HG03439 (cell line): ENCODE results near the gene ATP10B.
A peak's percentile ranks its signal among the peaks of the same experiment; 100 is the strongest.
"Not testable (repeated sequence)": the region's sequence is repeated elsewhere in the genome, so short reads cannot be mapped to it uniquely, and the experiment has no call there.

Experiments
- ATAC-seq: cut with Tn5 transposase; IDR thresholded peaks from one replicate; pipeline ENCODE4 v1.9.1; 2021; ENCODE audit warnings: mild to moderate bottlenecking, moderate library complexity; ENCODE audit not compliant: unreplicated experiment

ATP10B gene

DNA sequence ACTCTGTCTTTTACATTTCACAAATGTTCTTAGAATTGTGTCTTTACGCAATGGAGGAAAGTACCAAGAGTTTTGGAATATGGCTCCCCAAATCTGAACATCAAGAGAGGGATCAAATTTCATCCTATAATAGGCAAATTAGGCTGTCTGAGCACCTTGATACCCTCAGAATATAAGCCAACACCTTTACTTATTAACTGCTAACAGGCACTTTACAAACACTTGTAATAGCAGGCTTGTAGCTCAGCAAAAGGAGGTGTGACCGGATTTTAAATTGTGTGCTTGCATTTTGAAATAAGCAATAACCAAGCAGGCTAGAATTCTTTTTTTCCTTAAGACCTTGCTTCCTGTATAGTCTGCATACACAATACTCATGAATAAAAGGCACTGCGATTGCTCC, 92.0 kb downstream of the ATP10B start:
- ATAC-seq = no peak

DNA sequence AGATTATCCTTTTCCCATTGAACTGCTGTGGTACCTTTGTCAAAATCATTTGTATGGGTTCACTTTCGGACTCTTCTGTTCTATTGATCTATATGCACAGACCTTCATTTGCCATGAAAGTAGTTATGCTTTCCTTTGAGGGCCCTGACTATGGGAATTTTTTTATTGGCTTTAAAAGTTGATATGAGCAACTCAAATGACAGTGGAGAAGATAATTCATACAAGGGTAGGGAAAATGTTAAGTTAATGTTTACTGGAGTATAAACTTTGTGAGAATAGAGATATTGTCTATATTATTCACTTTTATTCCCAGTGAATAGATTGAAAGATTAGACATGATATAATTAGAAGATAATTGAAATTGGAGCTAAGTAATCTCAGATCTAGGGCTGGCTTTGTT, 94.8 kb downstream of the ATP10B start:
- no peak for ATAC-seq

DNA sequence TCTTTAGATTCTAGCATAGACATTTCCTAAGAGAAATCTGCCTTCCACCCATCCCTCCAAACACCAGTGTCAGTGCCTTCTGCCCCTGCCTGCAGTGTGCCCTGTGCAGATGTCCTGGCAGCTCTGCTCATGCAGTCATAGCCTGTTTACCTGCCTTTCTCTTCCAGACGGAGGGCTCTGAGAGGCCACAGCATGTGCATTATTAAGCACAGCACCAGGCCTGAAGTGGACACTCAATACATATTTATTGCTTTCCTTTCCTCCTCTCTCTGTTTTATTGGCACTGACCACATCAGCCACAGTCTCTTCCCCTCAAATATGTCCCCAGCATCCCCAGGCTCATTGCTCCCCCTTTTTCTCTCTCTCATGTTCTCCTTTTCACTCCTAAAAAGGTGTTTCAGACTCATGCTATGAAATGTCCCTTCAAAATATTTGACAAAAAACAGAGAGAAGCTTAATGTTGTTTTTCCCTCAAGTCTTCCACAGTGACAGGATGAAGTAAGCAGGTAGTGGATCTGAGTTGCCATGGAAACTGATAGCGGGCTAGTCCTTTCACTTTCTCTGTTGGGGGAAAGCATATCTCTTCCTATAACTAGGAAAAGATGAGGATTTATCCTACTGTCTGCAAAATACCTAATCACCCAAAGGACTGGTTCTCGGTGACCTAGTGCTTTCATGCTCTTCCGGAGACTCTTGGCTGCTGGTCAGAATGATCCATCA, 100.9 kb downstream of the ATP10B start:
- ATAC-seq = no peak

DNA sequence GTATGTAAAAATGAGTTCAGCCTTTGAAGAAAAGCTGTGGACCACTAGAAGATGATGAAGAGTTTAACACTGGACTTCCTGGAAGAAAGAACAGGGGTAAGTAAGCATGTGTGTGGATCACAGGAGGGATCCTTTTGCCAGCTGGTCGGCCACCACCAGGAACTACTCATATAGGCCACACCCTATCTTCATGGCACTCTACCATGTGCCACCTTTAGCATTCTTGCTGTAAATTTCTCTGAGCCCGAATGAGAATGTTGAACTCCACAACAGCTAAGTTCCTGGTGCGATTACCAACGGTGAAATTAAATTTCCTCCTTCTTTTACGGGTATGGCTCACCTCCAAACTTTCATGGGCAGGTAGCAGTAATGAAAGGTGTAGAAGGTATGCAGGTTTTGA, 102.3 kb downstream of the ATP10B start:
- ATAC-seq = no peak

GRCh38 chr5:160749026-160749425, 103.0 kb downstream of the ATP10B start:
- no peak for ATAC-seq

- no peak for ATAC-seq
Measured at GRCh38 chr5:160747987-160748386, 104.0 kb downstream of the ATP10B start.

DNA sequence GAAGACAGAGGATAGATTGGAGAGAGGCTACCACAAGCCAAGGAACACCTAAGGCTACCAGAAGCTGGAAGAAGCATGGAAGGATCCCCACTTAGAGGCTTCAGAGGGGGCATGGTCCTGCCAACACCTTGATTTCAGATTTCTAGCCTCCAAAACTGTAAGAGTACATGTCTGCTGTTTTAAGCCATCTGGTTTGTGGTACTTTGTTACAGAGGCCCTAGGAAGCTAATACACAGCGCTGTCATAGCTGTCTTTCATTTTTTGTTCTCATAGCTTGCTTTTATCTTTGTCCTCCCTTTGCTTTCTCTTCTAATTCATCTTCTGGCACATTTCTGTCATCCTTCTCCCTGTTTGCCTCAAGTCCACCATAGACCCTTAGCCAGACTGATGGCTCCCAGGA, 104.5 kb downstream of the ATP10B start:
- no peak for ATAC-seq

DNA sequence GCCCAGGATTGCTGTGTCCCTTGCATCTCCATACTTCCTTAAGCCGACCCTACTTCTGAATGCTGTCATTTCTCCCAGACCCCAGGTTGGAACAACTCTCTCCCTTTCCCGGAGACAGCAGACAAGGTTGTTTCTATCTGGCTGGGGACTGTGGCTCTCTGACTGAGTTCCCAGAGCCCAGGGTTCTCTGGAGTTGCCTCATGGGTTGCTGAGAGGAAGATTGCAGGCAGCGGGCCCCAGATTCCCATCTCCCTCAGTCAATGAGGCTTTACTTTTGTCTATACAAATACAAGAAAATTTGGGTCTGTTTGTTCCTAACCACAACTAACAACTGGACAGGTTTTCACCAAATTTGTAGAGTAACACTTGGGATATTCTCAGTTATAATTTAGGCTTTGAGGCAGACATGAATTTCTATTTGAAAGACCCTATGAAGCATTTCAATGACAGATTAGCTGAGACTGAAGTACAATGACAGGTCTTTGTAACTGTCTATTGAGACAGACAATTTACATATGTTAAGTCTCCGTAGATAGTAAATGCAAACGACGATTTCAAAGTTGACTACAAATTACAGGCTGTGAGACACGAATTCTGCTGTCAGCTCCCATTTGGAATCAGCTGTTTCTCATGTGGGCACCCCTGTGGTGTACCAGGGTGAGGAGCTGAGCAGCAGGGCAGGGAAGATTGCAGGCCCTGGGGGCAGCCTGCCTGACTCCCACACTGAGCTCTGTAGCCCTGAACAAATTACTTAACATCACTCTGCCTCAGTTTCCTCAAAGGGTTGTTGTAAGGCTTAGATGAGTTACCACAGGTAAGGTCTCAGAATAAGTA, 107.5 kb downstream of the ATP10B start:
- ATAC-seq = no peak

DNA sequence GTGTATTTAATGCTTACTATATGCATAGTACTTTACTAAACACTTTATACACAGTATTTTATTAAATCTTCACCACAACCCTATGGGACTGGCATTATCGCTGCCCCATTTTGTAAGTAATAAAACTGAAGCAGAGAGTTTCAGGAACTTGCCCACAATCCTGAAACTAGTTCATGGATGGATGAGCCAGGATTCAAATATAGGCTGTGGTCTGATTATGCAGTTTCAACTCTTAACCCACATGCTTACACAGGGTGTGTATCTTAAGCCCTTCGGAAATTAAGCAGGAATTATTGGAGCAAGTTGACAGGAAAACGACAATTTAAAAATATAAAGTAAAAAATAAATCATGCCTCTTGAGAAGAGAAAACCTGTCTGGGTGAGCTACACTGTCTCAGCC, 109.0 kb downstream of the ATP10B start:
- peak; percentile 57 for ATAC-seq

GRCh38 chr5:160742446-160742845, 109.6 kb downstream of the ATP10B start:
- no peak for ATAC-seq

- no peak for ATAC-seq
Measured at GRCh38 chr5:160727296-160727997, 124.6 kb downstream of the ATP10B start.

GRCh38 chr5:160726721-160727120, 125.3 kb downstream of the ATP10B start:
- ATAC-seq = no peak

DNA sequence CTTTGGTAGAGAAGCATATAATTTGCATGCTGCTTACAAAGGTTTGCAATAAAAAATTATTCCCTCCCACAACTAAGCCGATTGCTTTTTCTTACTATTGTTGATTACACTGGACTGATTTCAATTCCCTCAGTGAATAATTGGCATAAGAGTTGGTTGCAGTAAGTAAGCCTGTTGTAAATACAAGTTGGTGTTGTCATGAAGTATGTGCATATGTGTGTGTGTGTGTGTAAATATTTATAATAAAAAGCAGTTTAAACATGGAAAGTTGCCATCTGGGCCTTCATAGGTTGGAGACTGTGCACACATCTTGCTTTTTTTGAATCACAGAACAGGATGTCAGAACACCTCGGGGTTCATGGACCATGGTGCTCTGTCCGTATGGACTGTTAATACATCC, 131.2 kb downstream of the ATP10B start:
- no peak for ATAC-seq

GRCh38 chr5:160715508-160715907, 136.5 kb downstream of the ATP10B start:
- not testable (repeated sequence) for ATAC-seq

- ATAC-seq = no peak
Measured at GRCh38 chr5:160703547-160704189, 148.3 kb downstream of the ATP10B start.

DNA sequence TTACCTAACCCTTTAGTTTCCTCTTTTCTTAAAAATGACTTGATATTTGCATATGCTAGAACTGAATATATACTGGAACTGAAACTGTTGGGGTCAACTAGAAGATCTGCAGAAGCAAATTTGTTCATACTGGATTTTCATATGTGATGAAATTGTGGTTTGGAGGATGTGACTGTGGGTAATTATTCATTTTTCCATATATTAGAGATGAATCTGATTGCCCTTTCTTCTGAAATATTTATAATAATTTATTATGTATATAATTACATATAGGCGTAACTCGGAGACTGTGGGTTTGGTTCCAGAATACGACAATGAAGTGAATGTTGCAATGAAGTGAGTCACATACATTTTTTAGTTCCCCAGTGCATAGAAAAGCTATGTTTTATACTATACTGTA, 149.1 kb downstream of the ATP10B start:
- ATAC-seq = peak; percentile 95

DNA sequence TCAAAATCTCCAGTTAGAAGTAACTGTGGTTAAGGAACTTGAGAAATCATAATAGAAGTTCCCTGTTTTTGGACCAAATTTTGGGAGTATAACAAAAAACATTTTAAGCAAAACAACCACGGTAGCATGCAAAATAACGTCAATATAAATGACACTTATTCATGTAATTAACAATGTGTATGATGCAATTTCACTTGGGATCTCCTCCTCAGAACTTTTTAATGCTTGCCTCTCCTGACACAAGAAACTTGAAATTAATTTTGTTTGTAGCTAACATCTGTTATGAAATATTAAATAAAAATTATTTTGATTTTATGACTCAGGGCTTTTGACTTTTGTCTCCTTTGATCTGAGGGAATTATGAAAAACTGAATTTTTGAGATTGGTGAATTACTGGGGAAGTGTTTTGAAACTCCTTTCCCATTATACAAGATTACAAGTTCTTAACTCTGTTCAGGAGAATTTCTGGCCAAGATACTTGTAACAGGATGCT, 149.7 kb downstream of the ATP10B start:
- ATAC-seq = no peak

GRCh38 chr5:160701403-160701802, 150.6 kb downstream of the ATP10B start:
- ATAC-seq = no peak

DNA sequence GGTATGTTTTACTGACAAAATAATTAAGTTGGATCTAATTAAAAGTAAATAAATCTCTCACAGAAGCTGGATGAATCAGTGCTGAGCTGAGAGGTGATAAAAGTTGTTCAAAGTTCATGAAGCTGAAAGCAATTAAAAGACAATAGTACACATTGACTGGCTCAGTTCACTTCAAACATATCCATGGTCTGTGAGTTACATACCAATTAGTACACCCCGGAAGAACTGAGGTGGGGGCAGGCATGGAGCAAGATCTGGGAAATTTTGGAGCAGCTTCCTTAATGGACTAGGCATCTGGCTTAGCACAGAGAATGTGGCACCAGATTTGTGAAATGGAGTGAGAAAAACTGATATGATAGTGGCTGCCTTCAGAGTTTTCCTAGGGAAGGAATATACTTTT, 152.7 kb downstream of the ATP10B start:
- ATAC-seq = no peak

DNA sequence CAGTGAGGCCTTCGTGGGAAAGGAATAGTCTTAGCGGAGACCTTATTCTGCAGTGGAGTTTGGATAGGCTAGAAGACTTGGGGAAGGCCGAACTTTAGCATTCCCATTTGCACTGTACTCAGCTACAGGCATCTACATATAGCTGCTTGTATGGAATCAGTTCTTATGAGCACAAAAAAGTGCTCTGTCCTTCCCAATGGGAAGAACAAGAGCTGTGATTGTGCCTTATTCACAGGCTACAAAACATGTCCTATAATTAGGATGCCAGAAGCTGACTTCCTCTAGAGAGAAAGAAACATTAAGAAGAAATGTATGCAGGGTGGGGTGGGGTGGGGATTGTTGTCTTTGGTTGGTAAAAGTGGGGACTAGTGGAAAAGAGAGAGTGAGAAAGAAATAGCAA, 154.7 kb downstream of the ATP10B start:
- ATAC-seq = no peak

GRCh38 chr5:160694896-160695295, 157.1 kb downstream of the ATP10B start:
- no peak for ATAC-seq
